Measurements from ENCODE around the gene UGT2B28. TPM values are rescaled to one million over a fixed set of nuclear protein-coding genes. Genes with fewer than 3 reads are reported as not detected.
"Not testable (repeated sequence)": the region's sequence is repeated elsewhere in the genome, so short reads cannot be mapped to it uniquely, and the experiment has no call there.

Gene UGT2B28
- under 1 TPM in 1 of 4 donors, not detected in 3; 0.47 TPM for polyA plus RNA-seq (ENCODE audit: insufficient read length in 4 of 4)

- not testable (repeated sequence) for DNase-seq (ENCODE audit: low read depth in 4 of 4, low spot score in 3 of 4)
These were observed at the start of gene UGT2B28 for GRCh38 chr4:69280081-69280480. TSS of gene UGT2B28 (plus strand) at chr4:69280475. CDS start at chr4:69280501, 26 bp downstream.

GRCh38 chr4:69239092-69239491, 41.2 kb upstream of the UGT2B28 start:
- DNase-seq (ENCODE audit: low read depth in 4 of 4, low spot score in 3 of 4) = no peak

GRCh38 chr4:69239557-69240168, 40.6 kb upstream of the UGT2B28 start:
- DNase-seq (ENCODE audit: low read depth in 4 of 4, low spot score in 3 of 4) = no peak

GRCh38 chr4:69240787-69241186, 39.5 kb upstream of the UGT2B28 start:
- DNase-seq (ENCODE audit: low read depth in 4 of 4, low spot score in 3 of 4) = not testable (repeated sequence)

- not testable (repeated sequence) for DNase-seq (ENCODE audit: low read depth in 4 of 4, low spot score in 3 of 4)
These were observed 38.5 kb upstream of the UGT2B28 start for GRCh38 chr4:69241746-69242145.

GRCh38 chr4:69242562-69243240, 37.6 kb upstream of the UGT2B28 start:
- DNase-seq (ENCODE audit: low read depth in 4 of 4, low spot score in 3 of 4) = not testable (repeated sequence)

GRCh38 chr4:69250884-69251283, 29.4 kb upstream of the UGT2B28 start:
- DNase-seq (ENCODE audit: low read depth in 4 of 4, low spot score in 3 of 4) = not testable (repeated sequence)

GRCh38 chr4:69253147-69253772, 27.0 kb upstream of the UGT2B28 start:
- not testable (repeated sequence) for DNase-seq (ENCODE audit: low read depth in 4 of 4, low spot score in 3 of 4)

GRCh38 chr4:69268612-69269011, 11.7 kb upstream of the UGT2B28 start:
- not testable (repeated sequence) for DNase-seq (ENCODE audit: low read depth in 4 of 4, low spot score in 3 of 4)

- not testable (repeated sequence) for DNase-seq (ENCODE audit: low read depth in 4 of 4, low spot score in 3 of 4)
These were observed 16.1 kb downstream of the UGT2B28 start for GRCh38 chr4:69296356-69296755.

- not testable (repeated sequence) for DNase-seq (ENCODE audit: low read depth in 4 of 4, low spot score in 3 of 4)
These were observed 28.3 kb downstream of the UGT2B28 start for GRCh38 chr4:69308426-69309033.

GRCh38 chr4:69309549-69310076, 29.3 kb downstream of the UGT2B28 start:
- DNase-seq (ENCODE audit: low read depth in 4 of 4, low spot score in 3 of 4) = not testable (repeated sequence)

- DNase-seq (ENCODE audit: low read depth in 4 of 4, low spot score in 3 of 4) = not testable (repeated sequence)
These were observed 30.0 kb downstream of the UGT2B28 start for GRCh38 chr4:69310262-69310661.

GRCh38 chr4:69317669-69318298, 37.5 kb downstream of the UGT2B28 start:
- peak in 1 of 4 donors; percentile 6 for DNase-seq (ENCODE audit: low read depth in 4 of 4, low spot score in 3 of 4)

GRCh38 chr4:69321153-69321729, 41.0 kb downstream of the UGT2B28 start:
- no peak for DNase-seq (ENCODE audit: low read depth in 4 of 4, low spot score in 3 of 4)

GRCh38 chr4:69322055-69322454, 41.8 kb downstream of the UGT2B28 start:
- DNase-seq (ENCODE audit: low read depth in 4 of 4, low spot score in 3 of 4) = no peak

- DNase-seq (ENCODE audit: low read depth in 4 of 4, low spot score in 3 of 4) = no peak
These were observed 43.0 kb downstream of the UGT2B28 start for GRCh38 chr4:69323284-69323683.

- no peak for DNase-seq (ENCODE audit: low read depth in 4 of 4, low spot score in 3 of 4)
These were observed 50.2 kb downstream of the UGT2B28 start for GRCh38 chr4:69330345-69331047.

- not testable (repeated sequence) for DNase-seq (ENCODE audit: low read depth in 4 of 4, low spot score in 3 of 4)
These were observed 51.0 kb downstream of the UGT2B28 start for GRCh38 chr4:69331304-69331703.
